ENCODE results near the gene TLR5.
"Not testable (repeated sequence)": the region's sequence is repeated elsewhere in the genome, so short reads cannot be mapped to it uniquely, and the experiment has no call there.

Gene TLR5, protein sequence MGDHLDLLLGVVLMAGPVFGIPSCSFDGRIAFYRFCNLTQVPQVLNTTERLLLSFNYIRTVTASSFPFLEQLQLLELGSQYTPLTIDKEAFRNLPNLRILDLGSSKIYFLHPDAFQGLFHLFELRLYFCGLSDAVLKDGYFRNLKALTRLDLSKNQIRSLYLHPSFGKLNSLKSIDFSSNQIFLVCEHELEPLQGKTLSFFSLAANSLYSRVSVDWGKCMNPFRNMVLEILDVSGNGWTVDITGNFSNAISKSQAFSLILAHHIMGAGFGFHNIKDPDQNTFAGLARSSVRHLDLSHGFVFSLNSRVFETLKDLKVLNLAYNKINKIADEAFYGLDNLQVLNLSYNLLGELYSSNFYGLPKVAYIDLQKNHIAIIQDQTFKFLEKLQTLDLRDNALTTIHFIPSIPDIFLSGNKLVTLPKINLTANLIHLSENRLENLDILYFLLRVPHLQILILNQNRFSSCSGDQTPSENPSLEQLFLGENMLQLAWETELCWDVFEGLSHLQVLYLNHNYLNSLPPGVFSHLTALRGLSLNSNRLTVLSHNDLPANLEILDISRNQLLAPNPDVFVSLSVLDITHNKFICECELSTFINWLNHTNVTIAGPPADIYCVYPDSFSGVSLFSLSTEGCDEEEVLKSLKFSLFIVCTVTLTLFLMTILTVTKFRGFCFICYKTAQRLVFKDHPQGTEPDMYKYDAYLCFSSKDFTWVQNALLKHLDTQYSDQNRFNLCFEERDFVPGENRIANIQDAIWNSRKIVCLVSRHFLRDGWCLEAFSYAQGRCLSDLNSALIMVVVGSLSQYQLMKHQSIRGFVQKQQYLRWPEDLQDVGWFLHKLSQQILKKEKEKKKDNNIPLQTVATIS

DNA sequence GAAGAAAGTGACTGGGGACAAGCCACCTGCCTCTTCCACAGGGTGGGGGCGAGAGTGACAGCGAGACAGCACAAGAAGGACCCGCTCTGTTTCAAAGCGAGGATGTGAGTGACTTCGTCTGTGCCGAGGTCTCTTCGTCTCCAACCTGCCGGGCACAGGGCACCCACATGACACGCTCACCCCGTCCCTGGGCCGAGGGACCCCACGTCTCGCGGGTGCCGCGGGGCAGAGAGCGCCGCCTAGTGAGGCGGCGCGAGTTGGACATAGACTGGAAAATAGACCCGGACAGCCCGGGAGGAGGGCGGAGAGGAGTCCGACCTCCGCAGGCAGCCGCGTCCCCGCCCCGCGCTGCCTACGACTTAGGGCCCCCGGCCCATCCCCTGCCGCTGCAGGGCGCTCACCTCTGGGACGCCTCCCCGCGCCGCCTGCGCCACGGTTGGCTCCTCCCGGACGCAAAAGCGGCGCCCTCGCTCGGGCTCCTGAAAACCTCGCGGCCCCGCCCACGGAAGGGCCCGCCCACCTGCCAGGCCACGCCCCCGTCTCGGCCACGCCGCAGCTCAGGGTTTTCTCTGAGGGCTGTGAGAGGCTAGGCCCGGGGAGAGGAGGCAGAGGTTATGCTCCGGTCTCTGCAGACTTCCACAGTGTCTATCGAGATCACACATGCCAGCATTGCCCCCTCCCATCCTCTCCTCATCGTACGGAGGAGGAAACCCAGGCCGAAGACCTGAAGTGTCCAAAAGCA is at the start of gene TLR5:
TSS of gene TLR5 (minus strand) at position 454 of the 742 bp plus-strand sequence. CDS start 30,217 bp downstream, outside the sequence.
- DNase-seq, result peak; percentile 82 to 94 (median 90)

DNA sequence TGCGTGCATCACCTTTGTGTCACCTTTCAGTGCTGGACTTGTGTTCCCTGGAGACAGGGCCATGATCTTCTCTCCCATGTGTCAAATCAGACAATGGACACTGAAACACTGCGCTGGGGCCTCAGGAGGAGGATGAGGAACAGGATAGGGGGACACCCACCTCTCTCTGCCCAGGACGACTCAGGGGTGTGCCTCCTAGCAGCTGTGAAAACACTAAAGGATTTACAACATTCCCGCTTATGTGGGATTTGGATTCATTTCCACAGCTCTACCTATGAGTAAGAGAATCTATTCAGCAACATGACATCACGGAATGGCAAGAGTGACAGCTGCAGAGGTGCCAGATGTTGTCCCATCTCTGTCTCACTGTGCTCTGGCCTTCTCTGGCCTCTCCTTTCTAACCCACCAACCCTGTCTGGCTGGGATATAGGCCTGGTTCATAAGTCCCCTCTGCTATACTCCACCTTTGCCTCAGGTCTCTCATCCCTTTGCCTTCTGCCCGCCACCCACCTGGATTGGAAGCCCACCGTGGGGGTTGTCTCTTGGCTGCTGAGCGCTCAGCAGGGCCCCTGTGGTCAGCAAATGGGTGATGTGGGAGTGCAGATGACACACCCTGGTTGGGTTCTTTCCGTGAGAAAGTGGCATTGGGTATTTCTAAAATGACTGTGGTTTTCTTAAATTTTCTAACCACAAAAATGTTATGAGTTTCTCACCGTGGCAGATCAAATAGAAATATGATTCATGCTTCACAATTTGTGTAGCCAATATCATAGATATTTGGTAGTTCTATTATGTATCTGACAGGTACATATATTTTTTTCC is 47.1 kb upstream of the TLR5 start:
- DNase-seq, result no peak

DNA sequence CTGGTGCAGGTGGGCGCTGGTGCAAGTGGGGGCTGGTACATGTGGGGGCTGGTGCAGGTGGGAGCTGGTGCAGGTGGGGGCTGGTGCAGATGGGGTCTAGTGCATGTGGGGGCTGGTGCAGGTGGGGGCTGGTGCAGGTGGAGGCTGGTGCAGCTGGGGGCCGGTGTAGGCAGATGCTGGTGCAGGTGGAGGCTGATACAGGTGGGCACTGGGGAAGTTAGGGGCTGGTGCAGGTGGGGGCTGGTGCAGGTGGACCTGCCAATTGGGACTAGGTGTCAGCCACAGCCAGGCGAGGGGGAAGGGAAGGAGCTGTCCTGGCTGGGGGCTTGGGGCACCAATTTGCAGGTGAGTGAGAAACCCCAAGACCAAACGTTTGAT is 46.5 kb upstream of the TLR5 start:
- no peak for DNase-seq

DNA sequence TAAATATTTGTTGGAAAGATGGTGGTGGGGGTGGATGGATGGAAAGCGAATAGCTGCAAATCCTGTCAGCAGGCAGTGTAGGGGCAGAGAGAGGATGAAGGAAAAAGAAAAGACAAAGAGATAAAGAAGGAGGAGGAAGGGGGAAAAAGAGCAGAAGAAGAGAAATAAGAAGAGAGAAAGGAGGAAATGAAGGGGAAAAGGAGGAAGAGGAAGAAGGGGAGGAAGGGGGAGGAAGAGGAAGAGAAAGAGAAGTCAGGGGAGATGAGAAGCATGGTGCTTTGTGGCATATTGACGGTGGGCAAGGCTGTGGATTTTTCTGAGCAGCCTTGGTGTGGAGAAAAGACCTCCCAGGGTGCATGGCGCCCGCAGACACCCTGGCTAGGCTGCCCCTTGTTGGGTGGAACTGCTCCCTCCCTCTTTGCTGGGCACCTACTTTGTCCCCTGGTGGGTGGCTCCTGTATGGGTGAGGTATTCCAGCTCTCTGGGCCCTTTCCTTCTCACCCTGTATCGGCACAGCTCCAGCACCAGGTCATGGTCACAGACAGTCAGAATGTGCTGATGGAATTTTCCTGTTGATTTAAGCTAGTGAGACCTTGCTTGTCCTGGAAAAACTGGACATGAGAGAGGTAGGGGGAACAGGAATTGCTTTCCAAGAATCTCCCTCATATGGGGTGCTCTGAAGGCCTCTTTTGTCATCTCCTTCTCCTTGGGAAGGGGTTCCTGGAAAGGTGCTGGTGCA is 45.7 kb upstream of the TLR5 start:
- no peak for DNase-seq

DNA sequence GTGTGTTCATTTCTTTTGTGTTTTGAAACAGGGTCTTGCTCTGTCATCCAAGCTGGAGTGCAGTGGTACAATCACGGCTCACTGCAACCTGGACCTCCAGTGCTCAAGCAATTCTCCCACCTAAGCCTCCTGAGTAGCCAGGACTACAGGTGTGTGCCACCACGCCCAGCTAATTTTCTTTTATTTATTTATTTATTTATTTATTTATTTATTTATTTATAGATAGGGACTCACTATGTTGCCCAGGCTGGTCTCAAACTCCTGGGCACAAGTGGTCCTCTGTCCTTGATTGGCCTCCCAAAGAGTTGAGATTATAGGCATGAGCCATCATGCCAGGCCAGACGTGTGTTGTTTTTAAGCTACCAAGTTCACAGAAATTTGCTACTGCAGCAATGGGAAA is 43.8 kb upstream of the TLR5 start:
- no peak for DNase-seq

DNA sequence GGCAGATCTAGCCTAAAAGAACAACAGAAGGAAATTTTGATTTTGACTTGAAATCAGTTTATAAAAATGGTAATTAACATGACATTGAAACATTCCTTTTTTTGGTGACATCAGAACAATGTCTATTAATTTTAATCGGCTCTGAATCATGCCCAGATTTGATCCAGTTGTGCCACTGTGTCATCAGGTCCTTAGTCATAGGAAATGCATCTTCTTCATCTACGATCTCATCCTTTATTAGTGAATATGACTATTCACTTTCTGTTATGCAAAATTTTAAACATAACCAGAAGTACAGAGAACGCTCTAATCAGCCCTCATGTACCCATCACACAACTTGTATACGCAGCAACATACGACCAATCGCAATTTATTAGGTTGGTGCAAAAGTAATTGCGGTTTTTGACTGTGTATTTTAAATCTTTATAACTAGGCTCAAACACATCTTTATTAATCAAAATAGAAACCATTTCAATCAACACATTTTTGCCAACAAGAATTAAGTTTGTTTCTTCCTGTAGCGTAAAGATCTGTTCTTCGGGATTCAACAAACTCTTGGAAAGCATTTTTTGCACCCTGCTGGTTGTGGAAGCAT is 40.3 kb upstream of the TLR5 start:
- DNase-seq, result no peak

DNA sequence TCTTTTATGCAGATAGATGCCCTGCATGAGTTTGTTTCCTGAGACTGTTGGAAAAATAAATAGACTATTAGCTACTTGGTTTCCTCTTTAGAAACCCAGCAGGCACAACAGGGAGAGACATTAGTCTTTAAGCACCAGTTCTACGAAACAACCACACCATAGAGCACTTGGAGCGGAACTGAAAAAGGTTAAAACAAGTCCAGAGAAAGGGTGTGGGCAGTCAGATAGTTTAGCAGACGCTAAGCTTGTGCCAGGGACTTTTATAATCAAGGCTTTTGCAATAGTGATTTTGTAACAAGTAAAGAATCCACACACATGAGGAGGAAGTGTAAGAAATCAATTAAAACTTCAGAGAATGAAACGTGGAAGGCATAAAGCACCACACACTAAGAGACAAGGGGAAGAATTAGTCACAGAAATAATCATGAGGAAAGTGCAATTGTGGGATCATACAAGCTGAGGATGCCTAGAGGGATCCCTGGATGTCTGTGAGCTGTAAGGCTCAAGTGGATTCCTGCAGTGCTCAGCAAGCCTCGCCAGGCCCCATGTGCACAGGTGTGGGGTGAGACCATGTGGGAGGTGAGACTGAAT is 37.8 kb upstream of the TLR5 start:
- peak in 1 of 3 experiments; percentile 61 for DNase-seq

DNA sequence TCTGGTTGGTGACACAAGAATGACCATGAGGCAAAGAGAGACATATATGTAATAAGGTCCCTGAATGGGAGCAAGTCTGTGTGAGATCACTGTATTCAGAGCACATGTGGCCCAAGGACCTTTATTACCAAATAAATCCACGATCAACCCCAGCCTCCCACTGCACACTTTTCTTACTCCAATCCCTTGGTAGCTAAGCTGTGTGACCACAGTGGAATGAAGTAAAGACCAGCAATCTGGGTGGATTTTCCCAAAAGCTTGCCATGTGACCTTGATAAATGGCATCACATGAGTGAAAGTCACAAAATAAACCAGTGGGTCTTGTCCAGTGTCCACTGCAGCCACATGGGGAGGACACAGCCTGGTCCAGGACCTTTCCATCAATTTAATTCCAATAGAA is 36.7 kb upstream of the TLR5 start:
- no peak for DNase-seq

DNA sequence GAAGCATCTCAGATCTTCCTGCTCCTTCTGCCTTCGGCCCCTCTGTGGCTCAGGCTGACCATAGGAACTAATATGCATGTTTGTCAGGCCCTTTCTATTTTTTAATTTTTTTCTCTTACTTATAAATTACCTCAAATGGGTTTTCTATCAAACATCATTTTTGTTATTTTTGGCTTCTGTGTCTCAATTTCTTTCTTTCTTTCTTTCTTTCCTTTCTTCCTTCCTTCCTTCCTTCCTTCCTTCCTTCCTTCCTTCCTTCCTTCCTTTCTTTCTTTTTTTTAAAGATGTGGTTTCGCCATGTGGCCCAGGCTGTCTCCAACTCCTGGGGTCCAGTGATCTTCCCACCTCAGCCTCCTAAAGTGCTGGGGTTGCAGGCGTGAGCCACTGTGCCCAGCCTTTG is 36.2 kb upstream of the TLR5 start:
- no peak for DNase-seq

DNA sequence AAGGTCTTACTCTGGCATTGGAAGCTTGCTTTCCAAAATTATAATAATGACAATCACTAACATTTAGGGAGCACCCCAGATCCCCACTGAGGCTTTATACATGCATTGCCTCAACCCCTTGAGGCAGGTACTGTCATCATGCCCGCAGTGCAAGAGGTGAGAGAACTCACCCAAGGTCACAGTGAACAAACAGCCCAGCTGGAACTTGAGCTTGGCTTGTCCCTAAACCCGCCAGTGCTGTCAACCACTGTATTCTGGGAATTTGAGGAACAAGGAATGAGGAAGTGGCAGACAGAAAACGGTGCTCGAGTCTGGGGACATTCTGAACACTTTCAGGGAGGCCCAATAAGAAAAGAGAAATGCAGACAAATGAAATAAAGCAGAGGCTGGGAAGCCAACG is 34.6 kb upstream of the TLR5 start:
- no peak for DNase-seq

DNA sequence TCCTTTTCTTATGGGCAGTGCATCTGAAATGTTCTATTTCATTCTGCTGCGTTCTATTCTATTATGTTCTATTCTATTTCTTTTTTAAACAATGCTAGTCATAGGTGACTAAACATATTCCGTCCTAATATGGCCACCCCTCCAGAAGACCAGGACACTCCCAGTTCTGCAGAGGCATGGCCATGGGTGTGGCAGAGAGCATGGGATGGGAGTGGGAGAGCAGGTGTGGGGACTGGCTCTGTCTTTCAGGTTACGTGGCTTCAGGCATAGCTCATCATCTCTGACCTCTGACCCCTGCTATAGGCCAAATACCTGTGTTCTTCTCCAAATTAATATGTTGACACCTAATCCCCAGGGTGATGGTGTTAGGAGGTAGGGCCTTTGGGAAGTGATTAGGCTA is 33.4 kb upstream of the TLR5 start:
- no peak for DNase-seq

DNA sequence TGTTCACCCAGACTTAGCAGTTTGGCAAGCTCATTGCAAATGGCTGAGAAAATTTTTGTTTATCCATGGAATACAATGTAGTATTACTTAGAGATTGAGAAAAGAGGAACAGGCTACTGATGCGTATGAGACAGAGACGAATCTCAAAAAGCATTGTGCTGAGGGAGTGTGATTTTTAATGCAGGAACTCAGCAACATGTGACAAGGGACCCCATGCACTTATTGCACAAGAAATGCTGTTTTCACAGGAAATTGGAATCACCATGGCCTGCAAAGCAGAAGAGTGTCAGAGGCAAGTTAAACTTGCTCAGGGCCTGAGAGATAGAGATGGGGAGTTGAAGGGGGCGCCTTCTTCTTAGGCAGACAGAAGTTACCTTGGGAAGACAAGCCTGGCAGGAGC is 32.6 kb upstream of the TLR5 start:
- no peak for DNase-seq

DNA sequence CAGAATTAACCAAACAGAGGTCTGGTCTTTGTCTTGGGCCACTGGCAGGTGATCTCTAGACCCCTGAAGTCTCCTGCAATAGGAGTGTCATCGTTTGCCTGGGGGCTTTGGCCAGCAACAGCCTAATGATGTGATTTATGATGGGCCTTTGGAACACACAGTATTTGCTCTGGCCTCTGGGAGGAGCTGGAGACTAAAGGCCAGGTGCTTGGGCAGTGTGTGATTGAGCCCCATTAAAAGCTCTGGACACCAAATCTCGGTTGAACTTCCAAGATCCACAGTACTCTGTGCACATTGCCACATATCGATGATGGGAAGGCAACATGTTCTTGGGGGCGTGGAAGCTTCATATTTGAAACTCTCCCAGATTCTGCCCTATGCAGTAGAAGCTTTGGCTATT is 32.0 kb upstream of the TLR5 start:
- peak in 2 of 3 experiments; percentile 51 to 79 for DNase-seq

DNA sequence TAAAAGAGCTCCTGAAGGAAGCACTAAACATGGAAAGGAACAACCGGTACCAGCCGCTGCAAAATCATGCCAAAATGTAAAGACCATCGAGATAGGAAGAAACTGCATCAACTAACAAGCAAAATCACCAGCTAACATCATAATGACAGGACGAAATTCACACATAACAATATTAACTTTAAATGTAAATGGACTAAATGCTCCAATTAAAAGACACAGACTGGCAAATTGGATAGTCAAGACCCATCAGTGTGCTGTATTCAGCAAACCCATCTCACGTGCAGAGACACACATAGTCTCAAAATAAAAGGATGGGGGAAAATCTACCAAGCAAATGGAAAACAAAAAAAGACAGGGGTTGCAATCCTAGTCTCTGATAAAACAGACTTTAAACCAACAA is 26.4 kb upstream of the TLR5 start:
- not testable (repeated sequence) for DNase-seq

DNA sequence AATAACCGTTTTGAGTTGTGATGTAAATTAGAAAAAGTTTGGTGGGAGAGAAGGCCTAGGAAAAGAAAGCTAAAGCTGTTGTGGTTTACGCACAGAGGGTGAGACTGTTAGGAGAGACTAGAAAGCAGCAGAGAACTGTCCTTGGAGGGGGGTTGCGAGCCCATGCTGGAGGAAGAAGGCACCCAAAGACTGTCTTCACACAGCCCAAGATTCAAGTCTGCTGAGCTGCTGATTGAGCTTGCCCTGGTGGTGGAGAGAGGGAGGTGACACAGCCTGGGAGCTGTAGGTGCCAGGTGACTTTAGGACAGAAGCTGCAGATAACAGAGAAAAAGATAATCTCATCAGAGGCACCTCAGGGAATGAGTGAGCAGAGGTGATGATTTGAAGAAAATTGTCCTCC is 18.3 kb upstream of the TLR5 start:
- DNase-seq, result no peak

DNA sequence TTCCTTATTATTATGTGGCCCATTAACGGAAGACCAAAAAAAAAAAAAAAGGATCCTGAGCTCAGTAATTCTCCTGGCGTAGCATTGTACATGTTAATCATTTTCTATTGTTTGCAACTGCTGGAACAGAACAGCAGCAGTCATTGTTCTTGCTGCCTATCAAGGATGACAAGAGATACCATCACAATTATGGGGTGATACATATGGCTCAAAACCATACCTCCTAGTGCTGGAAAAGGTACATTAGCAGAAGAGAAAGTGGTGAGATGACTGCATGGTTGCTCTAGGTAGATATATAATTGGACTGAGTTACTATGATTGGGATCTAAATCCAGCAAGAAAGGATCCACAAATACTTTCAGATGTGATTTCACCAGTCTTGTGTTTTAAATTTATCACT is 13.3 kb upstream of the TLR5 start:
- DNase-seq, result no peak

DNA sequence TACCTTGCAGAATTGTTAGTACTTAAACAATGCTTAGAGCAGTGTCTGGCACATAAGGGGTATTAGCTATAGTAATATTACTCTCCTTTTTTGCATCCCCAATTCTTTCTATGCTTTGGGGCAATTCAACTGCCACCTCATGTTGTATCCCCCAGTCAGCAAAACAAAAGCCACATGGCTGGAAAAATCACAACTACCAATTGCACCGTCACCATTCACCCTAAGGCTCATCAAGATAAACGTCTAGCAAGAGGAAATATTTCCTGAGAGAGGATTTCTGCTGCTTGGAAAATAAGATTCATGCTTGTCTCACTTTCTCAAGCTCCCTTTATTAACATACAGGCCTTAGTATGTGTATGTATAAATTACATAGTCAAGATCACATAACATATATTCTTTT is 12.1 kb upstream of the TLR5 start:
- DNase-seq, result no peak

DNA sequence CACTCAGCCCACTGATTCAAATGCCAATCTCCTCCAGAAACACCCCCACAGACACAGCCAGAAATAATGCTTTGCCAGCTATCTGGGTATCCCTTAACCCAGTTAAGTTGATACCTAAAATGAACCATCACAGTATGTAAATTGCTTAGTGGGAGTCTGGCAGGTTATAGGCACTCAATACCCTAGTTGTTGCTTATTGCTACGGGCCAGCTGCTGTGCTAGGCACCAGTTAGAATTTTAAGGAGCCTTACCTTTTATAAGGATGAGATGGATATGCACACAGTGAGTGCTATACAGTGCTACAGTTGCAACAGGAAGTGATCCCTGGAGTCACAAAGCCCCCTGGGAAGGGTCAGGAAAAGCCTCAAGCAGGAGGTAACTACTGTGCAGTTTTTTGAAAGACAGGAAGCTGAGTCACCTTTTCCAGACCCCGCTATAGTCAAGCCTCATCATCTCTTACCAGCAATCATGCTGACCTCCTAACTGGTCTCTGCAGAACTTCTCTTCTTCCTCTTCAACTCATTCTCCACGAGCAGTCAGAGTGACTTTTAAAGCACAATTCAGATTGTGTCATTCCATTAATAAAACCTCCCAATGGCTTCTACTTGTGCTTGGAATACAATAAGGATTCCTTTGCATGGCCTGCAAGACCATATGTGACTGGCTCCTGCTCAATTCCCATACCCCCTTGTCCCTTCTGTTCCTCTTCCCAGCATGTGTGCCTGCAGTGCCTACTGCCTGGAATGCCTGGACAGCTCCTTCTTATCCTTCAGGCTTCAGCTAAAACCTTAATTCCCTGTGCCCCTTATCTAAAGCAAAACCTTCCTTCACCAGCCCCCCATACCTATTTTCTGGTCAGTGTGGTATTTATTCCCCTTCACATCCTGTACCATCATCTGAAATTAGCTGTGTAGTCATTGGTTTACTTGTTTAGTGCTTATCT is 10.4 kb upstream of the TLR5 start:
- no peak for DNase-seq

DNA sequence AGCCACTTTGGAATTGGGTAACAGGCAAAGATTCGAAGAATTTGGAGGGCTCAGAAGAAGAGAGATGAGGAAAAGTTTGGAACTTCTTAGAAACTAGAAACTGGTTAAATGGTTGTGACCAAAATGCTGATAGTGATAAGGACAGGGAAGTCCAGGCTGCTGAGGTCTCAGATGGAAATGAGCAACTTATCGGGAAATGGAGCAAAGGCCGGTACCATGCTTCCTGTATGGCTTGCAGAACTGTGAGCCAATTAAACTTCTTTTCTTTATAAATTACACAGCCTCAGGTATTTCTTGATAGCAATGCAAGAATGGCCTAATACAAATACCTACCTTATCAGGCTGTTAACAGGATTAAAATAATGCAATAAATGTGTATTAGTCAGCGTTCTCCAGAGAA is 9.4 kb upstream of the TLR5 start:
- no peak for DNase-seq

DNA sequence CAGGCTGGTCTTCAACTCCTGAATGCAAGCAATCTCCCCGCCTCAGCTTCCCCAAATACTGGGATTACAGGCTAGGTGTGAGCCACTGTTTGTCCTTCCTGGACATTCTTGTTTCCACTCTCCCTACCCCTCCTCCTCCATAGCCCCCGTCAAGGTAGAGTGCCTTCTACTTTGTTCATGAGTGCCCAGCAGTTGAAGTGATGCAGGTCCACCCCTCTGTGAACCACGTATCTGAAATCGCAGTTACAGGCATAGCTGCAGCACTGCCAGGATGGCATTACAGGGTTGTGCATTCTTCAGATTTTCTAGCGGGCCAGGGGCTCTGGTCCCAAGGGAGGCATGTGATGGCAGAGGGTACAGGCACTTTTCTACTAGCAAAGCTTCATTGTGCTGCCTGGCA is 7.4 kb upstream of the TLR5 start:
- no peak for DNase-seq
